ENCODE measurements around the gene TOM1L1.

Gene TOM1L1

DNA sequence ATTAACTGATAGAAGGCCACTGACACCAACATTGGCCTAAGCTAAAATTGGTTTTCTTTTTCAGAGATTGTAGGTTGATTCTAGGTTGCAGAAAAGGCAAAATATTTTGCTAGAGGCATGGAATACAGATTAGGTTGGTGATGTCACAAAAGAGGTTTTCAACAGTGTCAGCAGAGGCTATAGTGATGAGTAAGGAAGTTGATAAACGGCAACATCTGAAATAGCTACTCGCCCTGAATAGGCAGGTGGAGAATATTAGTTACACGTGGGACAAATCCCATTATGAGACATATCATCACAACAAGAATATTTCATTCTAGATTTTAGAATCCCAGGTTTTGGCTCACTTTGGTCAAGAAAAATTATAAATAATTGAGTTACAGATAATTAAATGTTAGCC lies 1.5 kb upstream of the TOM1L1 start:
- no peak for DNase-seq (ENCODE audit: low read depth)

DNA sequence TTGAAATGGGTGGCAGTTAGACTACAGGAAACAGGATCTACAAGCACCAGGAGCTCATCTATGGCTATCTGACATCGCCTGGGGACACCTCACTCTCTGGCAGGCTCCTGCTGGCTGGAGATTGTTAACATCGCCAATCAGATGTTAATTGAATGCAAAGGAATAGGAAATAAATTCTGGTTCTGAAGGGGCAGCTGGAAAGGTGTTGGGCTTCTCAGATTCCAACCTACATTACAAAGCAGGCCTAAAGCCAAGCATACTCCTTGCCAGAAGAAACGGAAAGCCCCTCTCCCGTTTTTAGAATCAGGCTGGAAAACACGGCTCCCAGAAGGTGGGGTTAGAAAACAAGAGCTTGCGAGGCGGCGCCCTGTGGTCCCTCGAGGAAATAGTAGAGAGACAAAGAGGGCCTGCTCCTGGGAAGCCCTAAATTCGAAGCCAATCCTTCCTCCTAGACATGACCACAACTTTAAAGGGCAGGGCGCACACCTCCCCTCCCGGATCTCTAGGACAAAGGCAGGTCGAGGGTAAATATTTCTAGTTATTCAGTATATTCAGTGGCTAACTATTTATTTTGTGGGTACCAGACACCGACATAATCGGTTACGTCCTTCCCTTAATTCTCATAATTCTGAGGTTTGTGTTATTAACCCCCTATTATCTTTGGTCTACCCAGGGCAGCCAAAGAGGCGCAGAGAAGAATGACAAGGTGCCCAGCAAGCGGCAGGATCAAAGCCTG lies 763 bp upstream of the TOM1L1 start:
- no peak for DNase-seq (ENCODE audit: low read depth)

DNA sequence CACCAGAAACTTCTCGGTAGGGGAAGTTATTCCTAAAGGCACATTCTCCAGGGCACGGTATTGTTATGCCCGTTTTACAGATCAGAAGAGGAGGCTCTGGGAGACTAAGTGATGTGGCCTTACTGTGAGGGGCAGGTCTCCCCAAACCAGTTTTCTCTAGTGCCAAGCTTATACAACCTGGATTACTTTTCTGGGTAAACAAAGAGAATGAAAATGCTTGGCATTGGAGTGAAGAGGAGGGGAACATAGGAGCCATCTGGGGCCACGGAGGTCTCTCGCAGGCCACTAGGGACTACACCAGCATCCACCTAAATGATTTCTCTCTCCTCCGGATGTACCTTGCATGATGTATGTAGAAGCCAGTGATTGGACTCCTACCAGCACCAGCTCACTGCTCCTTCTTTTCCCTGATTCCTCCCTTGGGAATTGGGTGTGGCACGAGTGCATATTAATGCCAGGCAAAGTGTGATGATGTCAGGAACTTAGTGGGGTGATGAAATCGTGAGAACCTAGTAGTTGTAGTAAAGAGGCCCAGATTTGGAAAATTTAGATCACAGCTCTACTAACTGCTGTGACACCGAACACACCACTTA lies 674 bp downstream of the TOM1L1 start:
- no peak for DNase-seq (ENCODE audit: low read depth)

DNA sequence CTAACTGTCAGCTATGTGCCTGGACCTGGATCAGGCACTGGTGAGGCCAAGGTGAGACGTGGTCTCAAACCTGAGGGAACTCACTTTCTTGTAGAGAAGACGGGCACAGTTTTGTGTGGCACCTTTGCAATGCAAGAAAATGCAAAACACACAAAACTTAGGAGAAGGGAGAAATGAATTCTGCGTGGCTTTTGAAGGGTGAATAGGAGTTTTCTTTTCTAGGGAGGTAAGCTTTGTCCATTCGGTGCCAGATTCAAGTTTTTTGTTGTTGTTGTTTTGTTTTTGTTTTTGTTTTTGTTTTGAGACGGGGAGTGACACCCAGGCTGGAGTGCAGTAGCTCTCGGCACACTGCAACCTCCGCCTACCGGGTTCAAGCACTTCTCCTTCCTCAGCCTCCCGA lies 1.4 kb downstream of the TOM1L1 start:
- DNase-seq (ENCODE audit: low read depth): no peak

DNA sequence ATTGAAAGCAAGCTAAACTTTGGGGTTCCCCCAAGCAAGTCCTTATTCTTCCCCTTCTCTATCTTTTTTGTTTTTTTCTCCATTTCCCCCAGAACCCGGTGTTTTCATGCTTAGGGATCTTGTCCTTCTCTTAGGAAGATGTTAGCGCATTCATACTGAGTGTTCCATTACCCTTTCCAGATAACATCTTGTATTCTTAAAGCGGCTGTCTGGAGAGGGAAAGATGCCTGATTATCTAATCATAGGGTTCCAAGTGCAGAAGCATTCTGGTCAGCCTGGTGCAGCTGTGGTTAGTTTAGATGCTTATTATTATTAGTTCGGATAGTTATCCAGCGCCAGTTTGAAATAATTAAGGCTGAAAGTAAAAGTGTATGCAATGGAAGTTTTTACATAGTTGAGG lies 2.0 kb downstream of the TOM1L1 start:
- no peak for DNase-seq (ENCODE audit: low read depth)

DNA sequence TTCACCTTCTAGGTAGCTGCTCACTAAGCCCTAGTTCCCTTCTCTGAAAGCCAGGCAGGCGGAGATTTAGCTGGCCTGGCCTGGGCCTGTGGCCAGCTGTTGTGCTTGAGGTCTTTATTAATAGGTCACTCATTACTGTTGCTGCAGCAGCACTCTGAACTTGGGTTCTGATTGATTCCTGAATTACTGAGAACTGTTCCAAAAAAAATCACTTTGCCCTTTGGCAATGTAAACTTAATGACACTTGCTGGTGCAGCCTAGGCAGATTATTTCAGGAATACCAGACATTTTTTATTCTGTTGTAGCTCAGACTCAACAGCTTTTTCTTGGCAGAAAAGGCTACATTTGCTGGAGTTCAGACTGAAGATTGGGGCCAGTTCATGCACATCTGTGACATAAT lies 2.7 kb downstream of the TOM1L1 start:
- no peak for DNase-seq (ENCODE audit: low read depth)

DNA sequence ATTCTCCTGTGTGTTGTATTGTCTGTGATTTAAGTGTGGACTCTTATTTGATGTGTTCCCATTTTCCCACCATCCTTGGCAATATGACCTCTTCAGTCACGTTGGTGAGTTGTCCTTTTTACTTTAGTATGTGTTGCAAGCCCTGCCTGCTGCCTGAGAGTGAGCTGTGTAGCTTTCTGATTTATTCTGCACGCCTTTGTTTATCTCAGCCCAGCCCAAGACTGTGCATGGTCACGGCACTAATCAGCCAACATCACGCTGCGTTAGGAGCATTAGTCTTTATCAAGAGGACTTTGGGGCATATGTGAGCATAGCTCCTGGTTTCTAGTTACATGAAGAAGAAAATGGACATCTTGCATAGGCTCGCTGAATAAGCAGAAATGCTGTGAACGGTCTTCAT lies 6.0 kb downstream of the TOM1L1 start:
- DNase-seq (ENCODE audit: low read depth): no peak

DNA sequence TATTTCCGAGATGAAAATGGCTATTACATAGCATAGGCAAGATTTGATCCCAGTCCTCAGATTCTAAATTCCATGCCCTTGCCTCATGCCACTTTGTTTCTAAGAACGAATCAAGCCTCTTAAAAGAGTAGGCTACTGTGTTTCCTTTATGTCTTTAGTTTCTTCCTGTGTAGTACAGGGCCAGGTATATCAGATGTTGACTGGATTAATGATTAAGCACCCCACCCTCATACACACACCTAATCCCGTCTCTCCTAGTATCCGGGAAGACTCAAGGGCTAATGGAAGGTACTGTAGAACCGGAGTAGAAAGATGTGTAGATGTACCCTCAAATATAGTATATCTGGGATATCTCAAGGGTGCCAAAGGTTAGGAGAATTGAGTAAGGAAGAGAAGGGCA lies 6.7 kb downstream of the TOM1L1 start:
- no peak for DNase-seq (ENCODE audit: low read depth)

DNA sequence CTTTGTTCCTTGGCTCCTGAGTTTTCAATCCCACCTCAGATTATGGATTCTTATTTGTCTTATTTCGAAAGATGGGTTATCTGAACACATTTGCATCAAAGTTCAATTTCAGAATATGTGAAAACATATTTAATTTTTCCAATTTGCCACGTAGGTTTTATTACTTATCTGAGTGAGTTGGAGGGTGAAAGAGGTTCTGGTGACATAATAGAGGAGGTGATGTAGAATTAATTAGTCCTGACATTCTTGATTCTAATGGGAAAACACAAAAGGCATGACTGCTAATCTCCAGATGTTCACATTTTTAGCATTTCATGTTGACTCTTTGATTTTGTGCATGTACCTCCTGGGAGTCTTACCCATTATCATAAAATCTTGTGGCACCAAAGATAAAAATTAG lies 9.1 kb downstream of the TOM1L1 start:
- no peak for DNase-seq (ENCODE audit: low read depth)

DNA sequence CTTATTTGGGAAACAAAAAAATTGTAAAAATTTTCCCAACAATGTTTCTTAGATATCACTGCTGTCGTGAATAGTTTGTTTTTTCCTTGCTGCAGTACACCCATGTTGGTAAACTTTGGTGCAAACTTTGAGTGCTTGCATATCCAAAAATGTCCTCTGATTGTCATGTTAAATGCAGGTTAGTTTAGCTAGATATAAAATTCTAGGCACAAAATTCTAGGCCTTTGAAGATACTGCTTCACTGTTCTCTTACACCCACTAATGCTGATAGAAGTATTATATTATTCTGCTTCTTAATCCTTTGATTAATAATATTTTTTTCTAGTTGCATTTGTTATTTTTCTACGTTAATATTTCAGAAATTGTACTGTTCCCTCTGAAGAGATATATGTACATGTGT lies 16.1 kb downstream of the TOM1L1 start:
- no peak for DNase-seq (ENCODE audit: low read depth)

DNA sequence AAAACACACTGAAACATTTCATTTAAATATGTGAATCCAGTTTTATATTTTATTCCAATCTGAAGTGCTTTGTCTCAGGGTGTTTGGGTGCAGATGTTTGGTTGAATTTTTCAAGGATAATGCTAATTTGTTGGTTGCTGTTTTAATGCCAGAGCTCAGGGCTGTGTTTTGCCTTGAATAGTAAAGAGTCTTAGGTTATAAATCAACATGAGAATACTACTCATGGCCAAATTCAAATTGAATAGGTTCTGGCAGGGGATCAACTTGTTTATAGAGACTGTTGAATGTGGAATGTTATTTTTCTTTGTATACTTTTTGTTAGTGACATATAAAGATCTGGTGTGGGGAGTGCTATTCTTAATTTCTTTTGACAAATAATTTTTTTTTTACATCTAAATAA lies 18.8 kb downstream of the TOM1L1 start:
- no peak for DNase-seq (ENCODE audit: low read depth)

DNA sequence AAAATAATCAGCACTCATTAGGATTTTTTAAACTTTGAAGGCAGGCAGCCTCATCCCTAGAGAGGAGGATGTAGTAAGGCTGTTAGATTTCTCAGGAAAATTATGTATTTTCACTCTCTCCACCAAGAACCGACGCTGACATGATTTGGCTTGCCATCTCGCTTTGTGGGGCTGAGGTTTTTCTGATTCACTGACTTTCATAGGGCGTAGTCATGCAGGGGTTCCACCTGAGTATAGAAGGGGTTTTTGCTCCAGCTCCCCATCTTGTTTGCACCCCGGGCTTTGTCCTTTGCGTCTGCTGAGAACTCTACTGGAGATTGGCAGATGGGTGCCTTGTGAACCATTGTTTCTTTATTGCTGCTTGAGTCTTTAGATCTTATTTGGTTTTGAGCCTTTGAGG lies 20.2 kb downstream of the TOM1L1 start:
- no peak for DNase-seq (ENCODE audit: low read depth)

DNA sequence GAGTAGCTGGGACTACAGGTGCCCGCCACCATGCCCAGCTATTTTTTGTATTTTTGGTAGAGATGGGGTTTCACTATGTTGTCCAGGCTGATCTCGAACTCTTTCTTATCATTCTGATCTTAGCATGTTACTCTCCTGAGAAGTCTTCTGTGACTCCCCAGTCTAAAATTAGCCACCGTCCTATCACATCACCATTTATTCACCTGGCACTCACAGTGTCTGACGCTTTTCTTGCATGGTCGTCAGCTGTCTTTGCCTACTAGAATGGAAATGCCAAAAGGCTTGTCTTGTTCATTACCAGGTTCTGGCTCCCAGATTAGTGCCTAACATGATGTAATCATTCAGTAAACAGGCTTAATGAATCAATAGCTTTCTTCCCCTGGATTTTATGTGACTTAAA lies 23.8 kb downstream of the TOM1L1 start:
- DNase-seq (ENCODE audit: low read depth): no peak

DNA sequence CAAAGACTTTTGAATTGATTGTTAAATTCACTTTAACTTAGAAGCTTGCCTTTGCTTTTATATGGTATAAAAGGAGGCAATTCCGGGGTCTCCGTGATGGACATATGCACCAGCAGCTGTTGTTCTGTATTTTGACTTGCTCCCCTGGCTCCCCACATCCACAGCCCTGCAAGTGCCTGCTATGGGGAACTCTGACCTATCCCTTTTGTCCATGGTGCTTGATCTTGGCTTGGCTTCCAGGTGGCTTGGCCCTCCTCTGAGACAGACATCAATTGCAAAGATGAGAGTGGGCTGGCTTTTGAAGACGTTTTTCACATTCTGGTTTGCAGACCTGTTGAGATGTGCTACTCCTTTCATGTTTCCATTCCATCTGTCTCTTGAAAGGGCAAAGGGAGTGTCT lies 26.9 kb downstream of the TOM1L1 start:
- no peak for DNase-seq (ENCODE audit: low read depth)

DNA sequence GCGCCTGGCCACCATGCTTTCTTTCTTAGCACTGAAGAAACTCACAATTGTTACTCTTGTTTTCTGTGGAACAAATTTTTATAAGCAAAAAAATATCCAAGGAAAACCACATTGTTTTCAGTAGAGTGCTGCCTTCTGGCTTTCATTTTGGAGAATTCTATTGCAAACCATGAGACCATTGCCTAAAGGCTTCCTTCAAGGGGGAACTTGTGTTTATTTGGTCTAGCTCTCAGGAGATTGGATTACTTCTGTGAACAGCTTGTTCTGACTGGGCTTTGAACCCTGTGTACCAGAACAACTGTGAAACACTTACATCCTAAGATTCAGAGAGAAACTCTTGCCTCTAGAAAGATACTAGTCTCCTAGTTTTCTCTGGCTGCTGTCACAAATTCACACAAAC lies 32.1 kb downstream of the TOM1L1 start:
- no peak for DNase-seq (ENCODE audit: low read depth)

DNA sequence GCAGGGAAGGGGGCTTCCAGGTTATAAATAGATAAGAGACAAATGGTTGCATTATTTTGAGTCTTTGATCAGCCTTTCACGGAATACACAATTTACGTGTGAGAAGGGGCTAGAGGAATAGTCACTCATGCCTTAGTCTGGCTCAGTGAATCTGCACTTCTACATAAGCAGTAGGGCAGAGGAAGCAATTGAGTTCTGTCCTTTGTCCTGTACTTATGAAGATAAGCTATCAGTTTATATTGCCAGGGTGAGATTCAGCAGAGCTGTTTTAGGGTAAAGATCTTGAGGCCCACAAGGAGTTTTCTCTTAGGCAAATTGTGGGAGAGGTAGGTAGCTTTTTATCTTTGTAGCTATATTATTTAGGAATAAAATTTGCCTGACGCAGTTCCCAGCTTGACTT lies 33.3 kb downstream of the TOM1L1 start:
- DNase-seq (ENCODE audit: low read depth): no peak

DNA sequence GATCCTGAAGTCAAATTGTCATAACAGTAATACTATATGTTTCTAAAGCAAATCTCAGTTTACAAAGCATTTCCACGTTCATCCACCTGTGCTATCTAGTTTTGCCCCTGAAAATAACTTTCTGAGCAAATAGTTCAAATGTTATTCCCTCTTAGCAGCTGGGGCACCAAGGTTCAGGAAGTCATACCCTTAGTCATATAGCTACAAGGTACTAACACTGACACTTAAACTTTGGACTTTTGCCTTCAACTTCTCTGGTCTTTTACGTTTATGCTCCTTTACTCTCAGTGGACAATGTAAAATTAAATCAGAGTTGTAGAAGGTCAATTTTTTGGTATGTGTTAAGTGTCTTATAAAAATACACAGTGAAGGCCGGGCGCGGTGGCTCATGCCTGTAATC lies 34.8 kb downstream of the TOM1L1 start:
- no peak for DNase-seq (ENCODE audit: low read depth)

DNA sequence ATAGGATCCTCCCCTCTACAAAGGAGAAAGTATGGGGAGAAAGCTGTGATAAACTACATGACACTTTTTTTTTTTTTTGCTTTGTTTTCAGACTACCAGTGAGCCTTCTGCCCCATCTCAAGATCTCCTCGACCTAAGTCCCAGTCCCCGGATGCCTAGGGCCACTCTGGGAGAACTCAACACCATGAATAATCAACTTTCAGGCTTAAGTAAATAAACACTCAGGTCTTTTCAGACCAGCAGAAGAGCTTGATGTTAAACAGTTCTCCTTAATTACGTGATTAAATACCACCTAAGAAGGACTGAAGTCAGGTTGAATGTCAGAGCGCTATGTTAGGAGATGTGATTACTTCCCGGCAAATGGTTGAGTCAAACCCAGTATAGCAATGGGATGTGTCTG lies 36.4 kb downstream of the TOM1L1 start:
- DNase-seq (ENCODE audit: low read depth): no peak

DNA sequence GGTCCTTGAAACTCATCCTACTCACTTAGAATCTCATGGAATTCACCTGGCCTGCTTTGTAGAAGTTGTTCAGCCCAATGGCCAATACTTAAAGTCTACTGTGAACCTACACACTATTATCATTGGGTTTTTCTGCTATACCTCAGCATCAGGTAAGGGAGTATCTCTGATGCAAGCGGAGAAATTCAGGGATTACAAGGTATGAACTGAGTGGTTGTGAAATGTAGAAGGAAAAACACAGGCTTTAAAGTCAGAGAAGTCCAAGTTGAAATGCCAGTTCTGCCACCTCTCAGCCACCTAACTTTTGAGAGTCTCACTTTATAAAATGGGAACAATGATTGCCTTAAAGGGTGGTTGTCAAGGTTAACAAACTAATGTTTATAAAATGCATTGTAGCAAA lies 36.8 kb downstream of the TOM1L1 start:
- no peak for DNase-seq (ENCODE audit: low read depth)

DNA sequence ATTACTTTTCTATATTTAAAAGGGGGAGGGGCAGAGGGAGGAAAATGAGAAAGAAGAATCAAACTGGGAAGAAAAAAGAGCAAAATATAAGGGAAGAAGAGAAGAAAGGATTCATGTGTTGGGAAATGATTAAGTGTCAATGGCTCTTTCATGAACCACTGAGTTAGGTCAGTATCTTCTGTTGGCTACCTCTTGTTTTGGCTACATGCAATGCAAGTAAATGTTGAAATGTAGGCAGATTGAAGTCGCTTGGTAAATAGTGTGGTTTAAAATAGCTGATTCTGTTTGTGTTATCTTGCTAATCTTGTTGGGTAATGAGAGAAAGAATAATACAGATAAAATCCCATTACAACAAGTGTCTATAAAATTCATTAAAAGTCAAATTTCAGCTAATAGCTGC lies 40.6 kb downstream of the TOM1L1 start:
- DNase-seq (ENCODE audit: low read depth): no peak

DNA sequence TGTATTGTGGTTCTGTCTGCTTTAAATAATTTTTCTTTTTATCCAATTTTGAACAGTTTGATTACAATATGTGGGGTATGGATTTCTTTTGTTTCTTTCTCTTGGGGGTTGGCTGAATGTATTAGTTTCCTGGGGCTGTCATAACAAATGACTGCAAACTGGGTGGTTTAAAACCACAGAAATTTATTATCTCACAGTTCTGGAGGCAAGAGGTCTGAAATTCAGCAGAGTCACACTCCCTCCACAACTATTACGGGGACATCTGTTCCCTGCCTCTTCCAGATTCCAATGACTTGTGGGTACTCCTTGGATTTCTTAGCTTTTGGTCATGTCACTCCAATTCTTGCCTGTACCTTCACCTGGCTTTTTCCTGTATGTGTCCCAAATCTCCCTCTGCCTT lies 44.1 kb downstream of the TOM1L1 start:
- no peak for DNase-seq (ENCODE audit: low read depth)

DNA sequence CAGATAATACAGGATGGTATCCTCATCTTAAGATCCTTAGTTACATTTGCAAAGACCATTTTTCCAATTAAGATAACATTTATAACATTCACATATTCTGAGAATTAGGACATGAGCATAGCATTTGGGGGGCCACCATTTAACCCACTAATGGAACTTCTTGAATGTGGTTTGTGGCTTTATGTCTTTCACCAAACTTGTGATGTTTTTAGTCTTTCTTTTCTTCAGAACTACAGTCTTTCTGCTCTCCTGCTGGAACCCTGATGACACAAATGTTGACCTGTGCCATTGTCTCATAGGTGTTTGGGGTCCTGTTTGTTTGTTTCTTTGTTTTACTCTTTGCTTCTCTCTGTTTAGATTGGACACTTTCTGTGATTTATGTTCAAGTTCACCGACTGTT lies 44.6 kb downstream of the TOM1L1 start:
- DNase-seq (ENCODE audit: low read depth): no peak

DNA sequence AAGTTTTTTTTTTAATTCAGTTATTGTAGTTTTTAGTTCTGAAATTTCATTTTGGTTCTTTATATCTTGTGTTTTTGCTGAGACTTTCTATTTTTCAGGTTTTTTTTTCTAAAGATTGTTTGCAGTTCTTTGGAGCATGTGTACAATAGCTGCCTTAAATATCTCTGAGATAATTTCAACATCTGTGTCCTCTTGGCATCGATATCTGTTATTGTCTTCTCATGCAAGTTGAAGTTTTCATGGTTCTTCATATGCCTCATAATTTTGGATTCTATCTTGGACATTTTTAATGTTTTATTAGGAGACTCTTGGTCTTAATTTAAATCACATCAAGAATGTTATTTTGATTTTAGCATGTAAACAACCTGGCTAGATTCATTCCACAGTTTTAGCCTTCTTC lies 45.0 kb downstream of the TOM1L1 start:
- DNase-seq (ENCODE audit: low read depth): no peak

DNA sequence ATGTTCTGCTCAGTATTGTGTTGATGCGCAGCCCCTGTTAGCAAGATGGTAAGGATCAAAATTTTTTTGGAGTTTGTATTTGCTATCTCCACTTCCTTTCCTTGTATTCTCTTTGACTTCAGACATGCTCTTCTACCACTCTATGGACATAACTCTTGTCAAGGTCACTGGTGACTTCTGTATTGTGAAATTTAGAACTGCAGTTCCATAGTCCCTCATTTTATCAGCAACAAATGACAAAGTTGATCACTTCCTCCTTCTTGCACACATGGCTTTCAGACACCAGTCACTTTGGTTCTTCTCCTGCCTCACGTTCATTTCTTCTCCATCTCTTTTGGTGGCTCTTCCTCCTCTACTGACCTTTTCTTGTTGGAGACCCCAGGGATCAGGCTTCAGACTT lies 46.7 kb downstream of the TOM1L1 start:
- DNase-seq (ENCODE audit: low read depth): no peak

All from stimulated activated CD8-positive, alpha-beta memory T cell treated with anti-CD3 and anti-CD28 coated beads, Interleukin-7, amount 100 ng/mL, for 24 hours (primary cell).